ENCODE data around the gene TINCR.
A peak's percentile ranks its signal among the peaks of the same experiment; 100 is the strongest.

DNA sequence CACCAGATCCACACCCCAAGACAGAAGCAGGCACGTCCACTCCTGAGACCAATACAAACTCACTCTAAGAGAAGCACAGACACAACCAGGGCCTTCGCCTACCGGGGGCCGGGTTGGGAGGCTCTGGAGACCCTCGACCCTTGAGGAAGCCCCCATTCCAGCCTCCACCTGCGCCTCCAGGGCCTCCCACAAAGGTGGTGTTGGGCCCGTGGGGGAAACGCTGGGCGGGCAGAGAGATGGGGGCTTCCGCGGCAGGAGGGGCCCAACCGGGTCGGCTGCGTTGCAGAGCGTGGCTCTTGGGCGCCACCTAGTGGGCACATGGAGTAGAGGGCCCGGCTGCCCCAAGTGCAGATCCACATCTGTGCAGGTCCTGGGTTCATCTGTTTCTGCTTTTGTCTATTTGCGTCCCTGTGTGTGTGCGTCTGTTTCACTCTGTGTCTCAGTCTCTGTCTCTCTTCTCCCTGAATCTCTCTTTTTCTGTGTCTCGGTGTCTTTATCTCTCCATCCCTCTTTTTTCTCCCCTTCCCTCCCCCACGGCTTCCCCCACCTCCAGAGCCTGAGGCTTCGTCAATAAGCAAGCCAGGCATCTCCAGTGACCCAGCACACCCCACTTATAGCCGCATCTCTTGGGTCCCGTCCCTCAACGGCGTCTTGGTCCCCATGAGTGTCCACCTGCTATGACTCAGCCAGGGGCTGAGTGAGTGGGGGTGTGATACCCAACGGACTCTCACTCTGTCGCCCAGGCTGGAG lies 10.5 kb upstream of the TINCR start:
- TF ChIP-seq, protein P1, sequence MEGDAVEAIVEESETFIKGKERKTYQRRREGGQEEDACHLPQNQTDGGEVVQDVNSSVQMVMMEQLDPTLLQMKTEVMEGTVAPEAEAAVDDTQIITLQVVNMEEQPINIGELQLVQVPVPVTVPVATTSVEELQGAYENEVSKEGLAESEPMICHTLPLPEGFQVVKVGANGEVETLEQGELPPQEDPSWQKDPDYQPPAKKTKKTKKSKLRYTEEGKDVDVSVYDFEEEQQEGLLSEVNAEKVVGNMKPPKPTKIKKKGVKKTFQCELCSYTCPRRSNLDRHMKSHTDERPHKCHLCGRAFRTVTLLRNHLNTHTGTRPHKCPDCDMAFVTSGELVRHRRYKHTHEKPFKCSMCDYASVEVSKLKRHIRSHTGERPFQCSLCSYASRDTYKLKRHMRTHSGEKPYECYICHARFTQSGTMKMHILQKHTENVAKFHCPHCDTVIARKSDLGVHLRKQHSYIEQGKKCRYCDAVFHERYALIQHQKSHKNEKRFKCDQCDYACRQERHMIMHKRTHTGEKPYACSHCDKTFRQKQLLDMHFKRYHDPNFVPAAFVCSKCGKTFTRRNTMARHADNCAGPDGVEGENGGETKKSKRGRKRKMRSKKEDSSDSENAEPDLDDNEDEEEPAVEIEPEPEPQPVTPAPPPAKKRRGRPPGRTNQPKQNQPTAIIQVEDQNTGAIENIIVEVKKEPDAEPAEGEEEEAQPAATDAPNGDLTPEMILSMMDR (IDR thresholded peaks at IDR 0.05; ENCODE audit: insufficient read depth, low read length, poor library complexity, severe bottlenecking), result peak; percentile 38
- no peak for TF ChIP-seq EZH2phosphoT487 (conservative IDR thresholded peaks at IDR 0.05; ENCODE audit: low read length)

Measured in SU-DHL-6 (cell line).